ENCODE results near the gene SYT12. TPM values are rescaled to one million over a fixed set of nuclear protein-coding genes. Genes with fewer than 3 reads are reported as not detected.

The SYT12 gene
- total RNA-seq, 1 donor from 2014 or later, result 7.2 TPM

DNA sequence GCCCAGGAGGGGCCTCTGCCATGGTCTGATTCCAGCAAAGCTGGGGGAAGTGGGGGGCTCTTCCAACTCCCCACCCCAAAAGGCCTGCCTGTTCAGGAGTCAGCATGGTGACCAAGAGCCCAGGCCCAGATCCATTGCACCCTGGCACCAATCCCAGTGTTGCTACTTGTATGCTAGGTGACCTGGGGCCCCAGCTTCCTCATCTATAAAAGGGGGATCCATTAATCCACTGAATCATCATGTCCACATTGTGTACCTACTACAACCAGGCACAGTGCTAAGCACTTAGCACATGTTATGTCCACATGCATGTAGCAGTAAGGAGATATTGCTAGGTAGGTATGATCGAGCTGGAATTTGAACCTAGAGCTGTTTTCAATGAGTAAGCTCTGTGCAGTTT is 2.0 kb downstream of the SYT12 start:
- TF ChIP-seq CTCF (IDR thresholded peaks at IDR 0.05), result no peak
- DNase-seq (ENCODE audit: low spot score), result no peak
- no peaks in the 10 kb centered on the region for H3K36me3 Mint-ChIP-seq (ENCODE audit: low read depth)
- peaks cover 40% of the 10 kb centered on the region for H3K4me1 Mint-ChIP-seq (ENCODE audit: low read depth)
- H3K9me3 Mint-ChIP-seq (ENCODE audit: low read depth), result no peaks in the 10 kb centered on the region
- no peak overlapping the region for H3K27ac Mint-ChIP-seq (ENCODE audit: unreplicated experiment)
- no peak overlapping the region for H3K4me3 Mint-ChIP-seq (ENCODE audit: unreplicated experiment)
- H3K27me3 Mint-ChIP-seq (ENCODE audit: low read depth), result no peaks in the 10 kb centered on the region

DNA sequence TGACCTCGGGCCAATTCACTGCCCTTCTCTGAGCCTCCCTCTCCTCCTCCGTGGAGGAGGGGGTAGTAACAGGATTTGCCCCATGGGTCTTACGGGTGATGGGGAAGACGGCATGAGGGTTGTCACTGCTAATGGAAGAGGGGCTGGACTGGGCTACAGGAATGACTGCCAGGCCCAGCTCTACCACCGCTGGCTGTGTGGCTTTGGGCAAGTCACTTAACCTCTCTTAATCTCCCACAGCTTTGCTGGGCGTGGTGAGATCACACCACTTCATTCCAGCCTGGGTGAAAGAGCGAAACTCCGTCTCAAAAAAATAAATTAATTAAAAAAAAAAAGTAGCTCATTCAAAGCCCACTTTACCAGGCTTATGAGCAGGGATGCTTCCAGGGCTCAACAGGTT is 2.8 kb downstream of the SYT12 start:
- Mint-ChIP-seq H3K27me3 (ENCODE audit: low read depth) (no peaks in the 10 kb centered on the region), H3K4me3 (ENCODE audit: unreplicated experiment) (no peak overlapping the region)

GRCh38 chr11:67026941-67027340 is 4.0 kb downstream of the SYT12 start:
- no peak overlapping the region for H3K4me3 Mint-ChIP-seq (ENCODE audit: unreplicated experiment)
- no peaks in the 10 kb centered on the region for H3K27me3 Mint-ChIP-seq (ENCODE audit: low read depth)
- no peaks in the 10 kb centered on the region for H3K36me3 Mint-ChIP-seq (ENCODE audit: low read depth)
- TF ChIP-seq CTCF (IDR thresholded peaks at IDR 0.05), result no peak
- H3K9me3 Mint-ChIP-seq (ENCODE audit: low read depth), result no peaks in the 10 kb centered on the region
- H3K4me1 Mint-ChIP-seq (ENCODE audit: low read depth), result peaks cover 56% of the 10 kb centered on the region
- H3K27ac Mint-ChIP-seq (ENCODE audit: unreplicated experiment), result no peak overlapping the region
- DNase-seq (ENCODE audit: low spot score), result no peak

More for the DNA sequence above, 2.8 kb downstream of the SYT12 start:
- Mint-ChIP-seq H3K4me1 (ENCODE audit: low read depth) (peaks cover 48% of the 10 kb centered on the region), H3K36me3 (ENCODE audit: low read depth) (no peaks in the 10 kb centered on the region), H3K27ac (ENCODE audit: unreplicated experiment) (no peak overlapping the region), H3K9me3 (ENCODE audit: low read depth) (no peaks in the 10 kb centered on the region)
- DNase-seq (ENCODE audit: low spot score), result no peak
- TF ChIP-seq CTCF (IDR thresholded peaks at IDR 0.05), result no peak

- DNase-seq (ENCODE audit: low spot score), result no peak
- Mint-ChIP-seq H3K27me3 (ENCODE audit: low read depth) (no peaks in the 10 kb centered on the region), H3K4me3 (ENCODE audit: unreplicated experiment) (no peak overlapping the region), H3K36me3 (ENCODE audit: low read depth) (no peaks in the 10 kb centered on the region), H3K4me1 (ENCODE audit: low read depth) (peaks cover 56% of the 10 kb centered on the region), H3K9me3 (ENCODE audit: low read depth) (no peaks in the 10 kb centered on the region), H3K27ac (ENCODE audit: unreplicated experiment) (no peak overlapping the region)
- no peak for TF ChIP-seq CTCF (IDR thresholded peaks at IDR 0.05)
Measured at GRCh38 chr11:67027483-67027930, 4.6 kb downstream of the SYT12 start.

DNA sequence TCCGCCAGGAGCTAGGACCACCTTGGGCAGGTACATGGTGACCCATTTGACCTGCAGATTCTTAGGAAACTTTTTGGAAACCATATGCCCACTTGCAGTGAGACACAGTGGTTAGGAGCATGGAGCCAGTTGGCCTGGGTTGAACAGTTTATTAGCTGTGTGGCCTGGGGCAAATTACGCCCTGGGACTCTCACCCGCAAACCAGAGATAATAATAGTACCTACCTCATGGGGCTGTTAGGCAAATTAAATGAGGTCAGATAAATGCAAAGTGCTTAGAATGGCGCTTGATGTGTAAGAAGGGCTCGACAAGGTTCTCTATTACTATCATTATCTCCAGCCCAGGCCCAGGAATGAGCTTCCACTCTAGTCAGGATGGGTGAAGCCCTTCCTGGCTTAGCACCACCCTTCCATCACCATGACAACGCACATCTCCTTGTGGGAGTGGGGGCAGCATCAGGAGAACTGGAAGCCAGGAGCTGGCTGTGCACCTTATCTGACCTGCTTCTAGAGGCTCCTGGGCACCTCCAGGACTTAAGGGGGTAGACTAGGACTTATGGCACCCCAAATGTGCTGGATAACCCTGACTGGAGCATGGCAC is 5.1 kb downstream of the SYT12 start:
- Mint-ChIP-seq H3K36me3 (ENCODE audit: low read depth) (no peaks in the 10 kb centered on the region), H3K9me3 (ENCODE audit: low read depth) (no peaks in the 10 kb centered on the region), H3K4me3 (ENCODE audit: unreplicated experiment) (no peak overlapping the region), H3K27me3 (ENCODE audit: low read depth) (no peaks in the 10 kb centered on the region), H3K4me1 (ENCODE audit: low read depth) (peaks cover 56% of the 10 kb centered on the region), H3K27ac (ENCODE audit: unreplicated experiment) (no peak overlapping the region)
- no peak for DNase-seq (ENCODE audit: low spot score)
- no peak for TF ChIP-seq CTCF (IDR thresholded peaks at IDR 0.05)
